B cell (primary cell): ENCODE results near the gene CCND1. TPM values are rescaled to one million over a fixed set of nuclear protein-coding genes. Genes with fewer than 3 reads are reported as not detected.

Experiments used
- ATAC-seq: fragments of 200-7000 bp; cut with Tn5 transposase; one replicate; pipeline ENCODE4 v1.10.0; 2021; ENCODE audit warnings: low read depth, mild to moderate bottlenecking, moderate number of reproducible peaks, moderate library complexity
- CTCF ChIA-PET: fragments of 350-600 bp; sonication (Branson Sonifier 250); formaldehyde crosslinking; loops from one replicate; lab custom pipeline; 2021; ENCODE audit warnings: antibody characterized with exemption, inconsistent platforms; lab: Charles Lee
- POLR2A ChIA-PET: fragments of 350-600 bp; sonication (Branson Sonifier 250); formaldehyde crosslinking; loops from one replicate; lab custom pipeline; 2021; ENCODE audit warnings: antibody characterized with exemption; lab: Charles Lee
- DNase-seq: peaks from one replicate; pipeline ENCODE4 v3.0.0; 2013
- H2AFZ ChIP-seq: 2 replicates; pipeline ENCODE4 v1.6.1; 2012; ENCODE audit warnings: mild to moderate bottlenecking, low read depth, low read length; ENCODE audit not compliant: insufficient read depth, poor library complexity, severe bottlenecking
- H3K27ac ChIP-seq, 2 donors: 1 replicate in 1 of 2; 2 replicates in 1 of 2; pipeline ENCODE4 v1.5.1; 2012 to 2013; ENCODE audit warnings: low read length in 2 of 2, mild to moderate bottlenecking in 2 of 2, moderate library complexity in 1 of 2
- H3K27me3 ChIP-seq, 4 experiments: fragments of 200-600 bp in 1 of 4; sonication (generic) in 1 of 4; replicated peaks in 1 of 4; 1 replicate in 2 of 4; 2 replicates in 2 of 4; pipeline versions ENCODE4 v1.6.1 to v1.7.0; 2013 to 2016; ENCODE audit warnings: low read length in 3 of 4, mild to moderate bottlenecking in 2 of 4, mixed read lengths in 1 of 4, moderate library complexity in 1 of 4; ENCODE audit not compliant: insufficient read depth in 4 of 4, control insufficient read depth in 3 of 4; ENCODE audit errors: control extremely low read depth in 1 of 4
- H3K36me3 ChIP-seq, 2 experiments: replicated peaks in 1 of 2; 1 replicate in 1 of 2; 2 replicates in 1 of 2; pipeline versions ENCODE4 v1.6.1 to v1.7.1; 2013; ENCODE audit warnings: low read length in 1 of 2; ENCODE audit not compliant: insufficient read depth in 2 of 2, control insufficient read depth in 1 of 2; ENCODE audit errors: control extremely low read depth in 1 of 2, extremely low read depth in 1 of 2
- H3K4me1 ChIP-seq, 2 donors: fragments of 200-600 bp in 1 of 2; sonication (generic) in 1 of 2; 1 replicate in 1 of 2; 2 replicates in 1 of 2; pipeline versions ENCODE4 v1.5.1 to v1.6.1; 2013 to 2017; ENCODE audit warnings: low read length in 2 of 2; ENCODE audit not compliant: control insufficient read depth in 2 of 2, insufficient read depth in 2 of 2
- H3K4me2 ChIP-seq: replicated peaks from 2 replicates; pipeline ENCODE3; 2012; ENCODE audit warnings: mild to moderate bottlenecking, low read depth, low read length; ENCODE audit not compliant: poor library complexity, severe bottlenecking
- H3K4me3 ChIP-seq, 5 experiments: fragments of 200-600 bp in 1 of 5; sonication (generic) in 1 of 5; 1 replicate in 3 of 5; 2 replicates in 2 of 5; pipeline versions ENCODE4 v1.5.1 to v1.7.0; 2011 to 2016; ENCODE audit warnings: low read length in 4 of 5, mild to moderate bottlenecking in 4 of 5, low read depth in 2 of 5, control low read depth in 1 of 5, moderate library complexity in 1 of 5; ENCODE audit not compliant: insufficient read depth in 1 of 5; ENCODE audit errors: control extremely low read depth in 1 of 5, extremely low read depth in 1 of 5
- H3K79me2 ChIP-seq: fragments of 200-600 bp; sonication (generic); one replicate; pipeline ENCODE4 v1.6.0; 2016; ENCODE audit warnings: low read length; ENCODE audit not compliant: control insufficient read depth, insufficient read depth
- H3K9ac ChIP-seq: fragments of 200-600 bp; sonication (generic); 2 replicates; pipeline ENCODE4 v1.6.1; 2017; ENCODE audit warnings: mild to moderate bottlenecking, low read length, moderate library complexity
- H3K9me3 ChIP-seq, 3 donors: one replicate each; pipeline versions ENCODE4 v1.6.1 to v1.7.1; 2013; ENCODE audit warnings: low read length in 2 of 3; ENCODE audit not compliant: control insufficient read depth in 2 of 3, insufficient read depth in 1 of 3; ENCODE audit errors: control extremely low read depth in 1 of 3
- H4K20me1 ChIP-seq: 2 replicates; pipeline ENCODE4 v1.6.0; 2012; ENCODE audit warnings: mild to moderate bottlenecking, low read length; ENCODE audit not compliant: insufficient read depth, control insufficient read depth, poor library complexity, severe bottlenecking
- H3K27ac Mint-ChIP-seq: one replicate; pipeline ENCODE4 v1.8.0; 2021; ENCODE audit warnings: mixed read lengths
- H3K27me3 Mint-ChIP-seq: one replicate; pipeline ENCODE4 v1.8.0; 2021; ENCODE audit warnings: mixed read lengths
- H3K4me1 Mint-ChIP-seq: one replicate; pipeline ENCODE4 v1.8.0; 2021; ENCODE audit warnings: mixed read lengths
- H3K4me3 Mint-ChIP-seq: one replicate; pipeline ENCODE4 v1.8.0; 2021; ENCODE audit warnings: mixed read lengths
- H3K9me3 Mint-ChIP-seq: one replicate; pipeline ENCODE4 v1.8.0; 2022; ENCODE audit warnings: mixed read lengths; ENCODE audit not compliant: insufficient read depth
- CTCF ChIP-seq: fragments of 200-600 bp; IDR thresholded peaks from one replicate; pipeline ENCODE4 v1.8.0; 2022; ENCODE audit warnings: antibody characterized with exemption, mild to moderate bottlenecking
- EZH2 ChIP-seq: IDR thresholded peaks from 2 replicates; pipeline ENCODE4 v1.6.1; 2012; ENCODE audit warnings: borderline replicate concordance, low read depth, mild to moderate bottlenecking, moderate library complexity, low read length; ENCODE audit not compliant: insufficient read depth, poor library complexity, severe bottlenecking
- WGBS: methylation state at CpG from one replicate; pipeline ENCODE4 v1.1.5; 2013; ENCODE audit warnings: missing lambda C conversion rate; ENCODE audit not compliant: insufficient coverage; 5-methylcytosine and 5-hydroxymethylcytosine counted together
- intact Hi-C: fragments of 100-400 bp; cut with micrococcal nuclease; formaldehyde crosslinking; loops from one replicate; pipeline ENCODE4 v1.10.0; 2022
- polyA plus RNA-seq: library from polyadenylated mRNA; depleted of rRNA; stranded (reverse); fragments of >200 nt; gene quantifications from 2 replicates; pipeline ENCODE4 v1.2.3, GENCODE V29; 2012
- total RNA-seq, 2 donors: library from RNA; stranded (reverse); fragments of 120-200 nt in 1 of 2; gene quantifications; 1 replicate in 1 of 2; 2 replicates in 1 of 2; pipeline versions ENCODE4 v1.2.3 to v1.2.4, GENCODE V29; 2013 to 2022

CCND1 gene
- total and polyA plus RNA-seq, 2 donors (not counting 1 experiment from before 2014, with no cell fraction given), result 4.9 to 8.8 TPM

GRCh38 chr11:69636512-69637197, 4.3 kb upstream of the CCND1 start:
- ChIA-PET CTCF (no interaction called here), POLR2A (interaction anchor here (0.6 kb wide), 1 partner anchor 513 kb away, joined by 5 read pairs; no protein-coding TSS in a partner anchor)
- peak; percentile 30 for TF ChIP-seq EZH2
- TF ChIP-seq CTCF, result no peak
- Mint-ChIP-seq H3K4me1 (peaks cover 37% of the 10 kb centered on the region), H3K4me3 (peak overlapping the region; percentile 49), H3K27ac (no peak overlapping the region), H3K9me3 (no peaks in the 10 kb centered on the region), H3K27me3 (peaks cover 45% of the 10 kb centered on the region)
- no peak for ATAC-seq
- Histone ChIP-seq H4K20me1 (no peaks in the 10 kb centered on the region), H3K27me3 (peaks cover 0 to 55% (median 37%) of the 10 kb centered on the region in 4 experiments), H3K36me3 (no peaks in the 10 kb centered on the region), H3K9ac (peak overlapping the region; percentile 37), H3K4me2 (peak overlapping the region; percentile 78), H3K79me2 (no peaks in the 10 kb centered on the region), H2AFZ (peak overlapping the region; percentile 41), H3K4me3 (peak overlapping the region in 2 of 5 experiments; percentile 12 to 20), H3K27ac (no peak overlapping the region), H3K4me1 (peaks cover 43 to 50% of the 10 kb centered on the region in 2 donors), H3K9me3 (peaks cover 0 to 26% (median 0%) of the 10 kb centered on the region in 3 donors)
- intact Hi-C loops, result no loop called here
- DNase-seq, result peak; percentile 35
- WGBS, result 10% methylated on average over 63 of the region's 63 CpGs
